ENCODE measurements around the gene PAPSS1.

- TF ChIP-seq REST (IDR thresholded peaks at IDR 0.05; ENCODE audit: unreplicated experiment) (no peak), CTCF (conservative IDR thresholded peaks at IDR 0.05; ENCODE audit: low read depth in 2 of 2) (no peak), ZNF114 (CRISPR knock-in tag; IDR thresholded peaks at IDR 0.05) (no peak), EZH2phosphoT487 (IDR thresholded peaks at IDR 0.05; ENCODE audit: unreplicated experiment) (no peak), POLR2AphosphoS5 (IDR thresholded peaks at IDR 0.05; ENCODE audit: low read depth) (no peak), EZH2 (IDR thresholded peaks at IDR 0.05; ENCODE audit: low read depth, unreplicated experiment) (no peak), ZNF462 (CRISPR knock-in tag; IDR thresholded peaks at IDR 0.05) (no peak), ZNF331 (CRISPR knock-in tag; IDR thresholded peaks at IDR 0.05; ENCODE audit: low read depth) (no peak), CREB1 (CRISPR knock-in tag; IDR thresholded peaks at IDR 0.05; ENCODE audit: low read depth) (no peak)
Observed at GRCh38 chr4:107655289-107655688, 64.7 kb downstream of the PAPSS1 start.
